K562 (cell line): ENCODE results near the gene ANKRD24. TPM values are rescaled to one million over a fixed set of nuclear protein-coding genes. Genes with fewer than 3 reads are reported as not detected.

Experiments
- ATAC-seq: fragments of 200-7000 bp; cut with Tn5 transposase; 3 replicates; pipeline ENCODE4 v1.9.1; 2020; ENCODE audit warnings: moderate library complexity
- BruUV-seq: library from RNA; stranded (reverse); fragments of 400-500 nt; replicated peaks from 2 replicates; lab custom pipeline; 2021; lab: Mats Ljungman, UMichigan
- CTCF ChIA-PET: fragments of 300-600 bp; formaldehyde crosslinking; extraction: SDS; loops from one replicate; lab custom pipeline; 2021; ENCODE audit warnings: low intra/inter-chr PET ratio; lab: Yijun Ruan, JAX
- POLR2A ChIA-PET: fragments of 300-600, 350-650 bp; sonication (Branson Sonifier 250); formaldehyde crosslinking; extraction: SDS; loops from one replicate; lab custom pipeline; 2021; ENCODE audit warnings: antibody characterized with exemption, inconsistent platforms; lab: Yijun Ruan, JAX
- DNase-seq, 4 experiments: peaks; one replicate each; pipeline versions ENCODE4 v3.0.0 to v3.0.0-alpha.2; 2011 to 2018; ENCODE audit warnings: low spot score in 3 of 4, mixed read lengths in 3 of 4; ENCODE audit errors: extremely low read depth in 1 of 4
- FAIRE-seq: peaks from 2 replicates; lab custom pipeline; 2011; peaks lifted over from hg19 to GRCh38; lab: Jason Lieb, UNC
- H2AFZ ChIP-seq: 2 replicates; pipeline ENCODE4 v1.6.0; 2011; ENCODE audit warnings: low read depth, low read length, control low read depth, inconsistent platforms
- H3K27ac ChIP-seq: fragments of 200-600 bp; 3 replicates; pipeline ENCODE4 v1.8.0; 2011; ENCODE audit warnings: low read depth, mild to moderate bottlenecking, control low read depth, inconsistent platforms, low read length, moderate library complexity, mixed read lengths; ENCODE audit errors: extremely low read depth
- H3K27me3 ChIP-seq, 2 experiments: fragments of 300-600 bp in 1 of 2; 2 replicates in 1 of 2; 3 replicates in 1 of 2; pipeline versions ENCODE4 v1.6.0 to v1.8.0; 2011; ENCODE audit warnings: inconsistent platforms in 2 of 2, low read length in 2 of 2, mild to moderate bottlenecking in 1 of 2, mixed read lengths in 1 of 2, moderate library complexity in 1 of 2; ENCODE audit not compliant: control insufficient read depth in 2 of 2, insufficient read depth in 2 of 2
- H3K36me3 ChIP-seq: fragments of 300-600 bp; 3 replicates; pipeline ENCODE4 v1.8.0; 2011; ENCODE audit warnings: mild to moderate bottlenecking, low read length, inconsistent platforms; ENCODE audit not compliant: control insufficient read depth, insufficient read depth
- H3K4me1 ChIP-seq, 2 experiments: fragments of 200-600 bp in 1 of 2; replicated peaks in 1 of 2; 2 replicates in 1 of 2; 3 replicates in 1 of 2; pipeline versions ENCODE4 v1.5.1 to v1.8.0; 2011; ENCODE audit warnings: inconsistent platforms in 2 of 2, low read length in 2 of 2, mild to moderate bottlenecking in 1 of 2, mixed read lengths in 1 of 2, moderate library complexity in 1 of 2; ENCODE audit not compliant: control insufficient read depth in 2 of 2, insufficient read depth in 2 of 2
- H3K4me2 ChIP-seq: 2 replicates; pipeline ENCODE4 v1.6.1; 2011; ENCODE audit warnings: low read length, control low read depth, inconsistent platforms, mixed read lengths; ENCODE audit not compliant: insufficient read depth
- H3K4me3 ChIP-seq: fragments of 200-600 bp; sonication (generic), shearing (Covaris generic); 2 replicates; pipeline ENCODE4 v1.5.1; 2016; ENCODE audit warnings: control low read depth, inconsistent platforms
- H3K79me2 ChIP-seq: fragments of 200-600 bp; 3 replicates; pipeline ENCODE4 v1.8.0; 2011; ENCODE audit warnings: low read length, inconsistent platforms; ENCODE audit not compliant: control insufficient read depth, insufficient read depth
- H3K9ac ChIP-seq, 2 experiments: 2 replicates each; pipeline versions ENCODE4 v1.6.0 to v1.6.1; 2011; ENCODE audit warnings: low read depth in 2 of 2, low read length in 2 of 2, control low read depth in 1 of 2, inconsistent platforms in 1 of 2, mild to moderate bottlenecking in 1 of 2, mixed read lengths in 1 of 2; ENCODE audit not compliant: insufficient read depth in 1 of 2
- H3K9me1 ChIP-seq: one replicate; pipeline ENCODE4 v1.6.0; 2011; ENCODE audit warnings: inconsistent platforms, mild to moderate bottlenecking, low read length, moderate library complexity; ENCODE audit not compliant: control insufficient read depth, insufficient read depth
- H3K9me3 ChIP-seq: replicated peaks from 2 replicates; pipeline ENCODE4 v1.5.1; 2011; ENCODE audit warnings: low read depth, low read length, inconsistent platforms; ENCODE audit not compliant: control insufficient read depth, insufficient read depth
- H4K20me1 ChIP-seq: replicated peaks from 2 replicates; pipeline ENCODE4 v1.6.1; 2011; ENCODE audit warnings: low read length, inconsistent platforms, mixed read lengths; ENCODE audit not compliant: control insufficient read depth, insufficient read depth
- ASH1L ChIP-seq: fragments of 450-650 bp; IDR thresholded peaks from 2 replicates; pipeline ENCODE4 v1.6.1; 2018; ENCODE audit warnings: borderline replicate concordance, mild to moderate bottlenecking, low read depth; ENCODE audit not compliant: partially characterized antibody
- BCOR ChIP-seq: fragments of 450-650 bp; IDR thresholded peaks from 2 replicates; pipeline ENCODE4 v1.6.1; 2016
- ETV1 ChIP-seq: fragments of 450-650 bp; conservative IDR thresholded peaks from 2 replicates; pipeline ENCODE4 v1.6.1; 2016; ENCODE audit warnings: missing genetic modification characterization, control low read depth, low read depth, missing compliant biosample characterization
- HDGF ChIP-seq: fragments of 450-650 bp; IDR thresholded peaks from 2 replicates; pipeline ENCODE4 v1.6.1; 2016
- HNRNPL ChIP-seq: fragments of 200-400 bp; formaldehyde crosslinking; IDR thresholded peaks from 2 replicates; pipeline ENCODE4 v1.6.1; 2017; ENCODE audit warnings: low read depth, mild to moderate bottlenecking, low read length
- HSF4 ChIP-seq: fragments of 250-450 bp; sonication (Bioruptor Pico); IDR thresholded peaks from 2 replicates; pipeline ENCODE4 v2.1.2; 2022; ENCODE audit warnings: mild to moderate bottlenecking, moderate library complexity, borderline replicate concordance
- NCOA2 ChIP-seq, 2 experiments: fragments of 450-650 bp; IDR thresholded peaks; 2 replicates each; pipeline ENCODE4 v1.6.1; 2018; ENCODE audit warnings: mild to moderate bottlenecking in 2 of 2, moderate library complexity in 1 of 2; ENCODE audit not compliant: partially characterized antibody in 2 of 2
- NFIX ChIP-seq: fragments of 250-450 bp; sonication (Bioruptor Pico); IDR thresholded peaks from 2 replicates; pipeline ENCODE4 v1.4.0; 2020; ENCODE audit warnings: low read depth, mild to moderate bottlenecking, moderate library complexity
- PBX2 ChIP-seq, 2 experiments: IDR thresholded peaks in 1 of 2; conservative IDR thresholded peaks in 1 of 2; 2 replicates each; pipeline ENCODE4 v1.6.1; 2016; ENCODE audit warnings: low read depth in 2 of 2, mild to moderate bottlenecking in 1 of 2, missing compliant biosample characterization in 1 of 2, missing genetic modification characterization in 1 of 2, moderate library complexity in 1 of 2
- PYGO2 ChIP-seq: fragments of 450-650 bp; IDR thresholded peaks from 2 replicates; pipeline ENCODE4 v1.6.1; 2016; ENCODE audit warnings: mild to moderate bottlenecking, missing genetic modification characterization, moderate library complexity, missing compliant biosample characterization
- ZBTB7A ChIP-seq: IDR thresholded peaks from 2 replicates; pipeline ENCODE4 v1.6.1; 2011; ENCODE audit warnings: low read depth, mild to moderate bottlenecking, low read length, moderate library complexity, borderline replicate concordance; ENCODE audit not compliant: control insufficient read depth
- ZFP30 ChIP-seq: fragments of 250-450 bp; sonication (Bioruptor Pico); IDR thresholded peaks from 2 replicates; pipeline ENCODE4 v1.8.0; 2022; ENCODE audit warnings: moderate library complexity, mild to moderate bottlenecking, inconsistent platforms, borderline replicate concordance
- ZNF121 ChIP-seq: sonication (generic); formaldehyde crosslinking; conservative IDR thresholded peaks from 2 replicates; pipeline ENCODE4 v1.8.0; 2022; ENCODE audit warnings: missing genetic modification reagents
- WGBS: fragments of 100-300 bp; shearing (Covaris generic); methylation state at CpG from one replicate; pipeline ENCODE4 v1.1.6; 2016; ENCODE audit warnings: low coverage, mixed read lengths; ENCODE audit not compliant: insufficient coverage; ENCODE audit errors: missing lambda C conversion rate; 5-methylcytosine and 5-hydroxymethylcytosine counted together
- in situ Hi-C: fragments of 300-500 bp; cut with MboI; formaldehyde crosslinking; loops from 4 replicates; pipeline ENCODE4 v1.15.0; 2018; ENCODE audit warnings: inconsistent platforms, mixed read lengths
- intact Hi-C: fragments of 100-400 bp; cut with micrococcal nuclease; formaldehyde crosslinking; loops from 2 replicates; pipeline ENCODE4 v1.14.2; 2022
- polyA plus RNA-seq, 8 experiments: library from polyadenylated mRNA; depleted of rRNA in 4 of 8; stranded (reverse) in 5 of 8; unstranded in 3 of 8; fragments of >200 nt; fragmentation: Nextera tagmentation in 2 of 8; fragmentation: Illumina TruSeq in 1 of 8; extraction: Ambion mirVana in 2 of 8; extraction: Trizol in 1 of 8; gene quantifications; 2 replicates each; pipeline versions ENCODE4 v1.2.1 to v1.2.3, GENCODE V29; 2011 to 2014; ENCODE audit warnings: inconsistent platforms in 1 of 8, missing spikeins in 1 of 8
- total RNA-seq, 7 experiments: library from RNA; depleted of rRNA in 6 of 7; stranded (reverse); fragments of >200 nt in 6 of 7; fragmentation: Illumina TruSeq in 2 of 7; extraction: Trizol in 2 of 7; gene quantifications; 2 replicates each; pipeline versions ENCODE4 v1.2.1 to v1.2.3, GENCODE V29; 2011 to 2021; ENCODE audit warnings: low replicate concordance in 1 of 7

ANKRD24 gene
- total and polyA plus RNA-seq, 9 of the 15 experiments (the other 6 are each of a cell fraction or from before 2014, with no cell fraction given): 0.07 to 0.12 (median 0.09) TPM; not detected in 5

GRCh38 chr19:4152241-4152998, 30.1 kb upstream of the ANKRD24 start:
- Histone ChIP-seq H3K9me3 (no peaks in the 10 kb centered on the region), H3K79me2 (no peaks in the 10 kb centered on the region), H3K9me1 (no peaks in the 10 kb centered on the region), H4K20me1 (no peaks in the 10 kb centered on the region), H3K4me3 (no peak overlapping the region), H3K4me1 (peaks cover 2 to 21% of the 10 kb centered on the region in 2 experiments; a peak in 3 of 5 replicates), H3K27ac (no peak overlapping the region)
- no peak for ATAC-seq
- BruUV-seq: no TSS peak
- 52% methylated on average over 10 of the region's 10 CpGs for WGBS
- no peak for FAIRE-seq
- POLR2A ChIA-PET: no interaction called here
- TF ChIP-seq ZFP30 (CRISPR knock-in tag) (no peak), ETV1 (tag) (no peak), ZBTB7A (no peak), BCOR (peak; percentile 41), ZNF121 (CRISPR knock-in tag) (peak; percentile 96), NCOA2 (IDR thresholded peaks at IDR 0.05; ENCODE audit: partially characterized antibody in 2 of 2) (no peak), PBX2 (CRISPR knock-in tag; IDR thresholded peaks at IDR 0.05; ENCODE audit: low read depth) (no peak), PBX2 (tag; conservative IDR thresholded peaks at IDR 0.05; ENCODE audit: low read depth) (no peak), NFIX (no peak), HDGF (no peak), HSF4 (CRISPR knock-in tag) (no peak), ASH1L (no peak), PYGO2 (tag) (no peak), HNRNPL (no peak)
- TF ChIP-seq, all 486 proteins: peak for 2
- CTCF ChIA-PET: no interaction called here
- Histone ChIP-seq H3K9ac (no peak overlapping the region), H2AFZ (no peak overlapping the region), H3K4me2 (no peak overlapping the region), H3K36me3 (no peaks in the 10 kb centered on the region), H3K27me3 (peaks cover 11 to 23% of the 10 kb centered on the region in 2 experiments; a peak in 4 of 5 replicates)
- DNase-seq: no peak
- intact Hi-C loops (no loop called here), in situ Hi-C loops (no loop called here)
